ENCODE data around the gene GASK1B.

Gene GASK1B

GRCh38 chr4:158125310-158125709 lies 47.5 kb downstream of the GASK1B start:
- Histone ChIP-seq H3K36me3 (replicated peaks; ENCODE audit: low read depth, low read length) (no peaks in the 10 kb centered on the region), H3K4me3 (ENCODE audit: low read length) (no peak overlapping the region)

More at GRCh38 chr4:158125310-158125709, 47.5 kb downstream of the GASK1B start:
- Histone ChIP-seq H2AFZ (ENCODE audit: low read depth, low read length) (no peak overlapping the region), H4K20me1 (ENCODE audit: insufficient read depth, low read length) (no peaks in the 10 kb centered on the region), H3K27ac (ENCODE audit: low read length) (no peak overlapping the region), H3K27me3 (ENCODE audit: low read depth, low read length) (no peaks in the 10 kb centered on the region), H3K9me3 (ENCODE audit: insufficient read depth, low read length) (no peaks in the 10 kb centered on the region), H3K4me1 (ENCODE audit: low read length) (peaks cover 6% of the 10 kb centered on the region; the same call in 1 of the 2 replicates), H3K79me2 (ENCODE audit: low read length) (no peaks in the 10 kb centered on the region), H3K9ac (ENCODE audit: low read length) (no peak overlapping the region), H3K4me2 (ENCODE audit: low read length) (no peak overlapping the region)
- TF ChIP-seq CTCF (IDR thresholded peaks at IDR 0.05; ENCODE audit: low read depth, low read length) (no peak), EZH2phosphoT487 (IDR thresholded peaks at IDR 0.05; ENCODE audit: low read depth) (no peak)
